ENCODE measurements around the gene EGFR. TPM values are rescaled to one million over a fixed set of nuclear protein-coding genes. Genes with fewer than 3 reads are reported as not detected.

Gene EGFR
- total RNA-seq, 3 donors from 2014 or later = 63.6 to 96.3 (median 72.5) TPM

- intact Hi-C loops (cut with DNase I, micrococcal nuclease) = no loop called here
- DNase-seq (no peak), ATAC-seq (no peak)
- H3K36me3 ChIP-seq (ENCODE audit: low read depth) = no peaks in the 10 kb centered on the region
- no peak overlapping the region for H3K4me3 ChIP-seq
- peaks cover 7% of the 10 kb centered on the region for H3K4me1 ChIP-seq (ENCODE audit: low read depth)
- no peak for TF ChIP-seq CTCF (IDR thresholded peaks at IDR 0.05)
- no peaks in the 10 kb centered on the region for H3K9me3 ChIP-seq
These were observed 41.3 kb downstream of the EGFR start for GRCh38 chr7:55060085-55060484.

GRCh38 chr7:55060636-55061022 lies 41.8 kb downstream of the EGFR start:
- Histone ChIP-seq H3K4me3 (no peak overlapping the region), H3K9me3 (no peaks in the 10 kb centered on the region), H3K4me1 (ENCODE audit: low read depth) (peaks cover 8% of the 10 kb centered on the region), H3K36me3 (ENCODE audit: low read depth) (no peaks in the 10 kb centered on the region)
- ATAC-seq = no peak
- intact Hi-C loops (cut with DNase I, micrococcal nuclease) = no loop called here
- no peak for TF ChIP-seq CTCF (IDR thresholded peaks at IDR 0.05)
- DNase-seq = no peak

GRCh38 chr7:55061726-55062499 lies 43.1 kb downstream of the EGFR start:
- ATAC-seq = no peak
- intact Hi-C loops (cut with DNase I, micrococcal nuclease) = no loop called here
- peaks cover 8% of the 10 kb centered on the region for H3K4me1 ChIP-seq (ENCODE audit: low read depth)

GRCh38 chr7:55063061-55063460 lies 44.2 kb downstream of the EGFR start:
- TF ChIP-seq CTCF (IDR thresholded peaks at IDR 0.05) = no peak
- intact Hi-C loops (cut with DNase I, micrococcal nuclease) = no loop called here

More at GRCh38 chr7:55061726-55062499, 43.1 kb downstream of the EGFR start:
- no peak for DNase-seq
- no peaks in the 10 kb centered on the region for H3K9me3 ChIP-seq
- H3K4me3 ChIP-seq = no peak overlapping the region
- TF ChIP-seq CTCF (IDR thresholded peaks at IDR 0.05) = no peak
- no peaks in the 10 kb centered on the region for H3K36me3 ChIP-seq (ENCODE audit: low read depth)

GRCh38 chr7:55063633-55064032 lies 44.8 kb downstream of the EGFR start:
- Histone ChIP-seq H3K4me3 (no peak overlapping the region), H3K36me3 (ENCODE audit: low read depth) (no peaks in the 10 kb centered on the region), H3K9me3 (no peaks in the 10 kb centered on the region), H3K4me1 (ENCODE audit: low read depth) (peaks cover 8% of the 10 kb centered on the region)
- no peak for ATAC-seq
- DNase-seq = no peak
- no peak for TF ChIP-seq CTCF (IDR thresholded peaks at IDR 0.05)
- intact Hi-C loops (cut with DNase I, micrococcal nuclease) = no loop called here

More at GRCh38 chr7:55063061-55063460, 44.2 kb downstream of the EGFR start:
- no peaks in the 10 kb centered on the region for H3K9me3 ChIP-seq
- no peak overlapping the region for H3K4me3 ChIP-seq
- DNase-seq (no peak), ATAC-seq (no peak)
- no peaks in the 10 kb centered on the region for H3K36me3 ChIP-seq (ENCODE audit: low read depth)
- peaks cover 8% of the 10 kb centered on the region for H3K4me1 ChIP-seq (ENCODE audit: low read depth)
